ENCODE data around the gene PRKG1. TPM values are rescaled to one million over a fixed set of nuclear protein-coding genes. Genes with fewer than 3 reads are reported as not detected.

Gene PRKG1
- total RNA-seq, 2 experiments from 2014 or later, result not detected

GRCh38 chr10:51808187-51808586, 733.9 kb downstream of the PRKG1 start:
- Mint-ChIP-seq H3K4me1 (no peaks in the 10 kb centered on the region), H3K27ac (no peak overlapping the region), H3K9me3 (no peaks in the 10 kb centered on the region), H3K4me3 (no peak overlapping the region), H3K27me3 (no peaks in the 10 kb centered on the region), H3K36me3 (ENCODE audit: low read depth) (no peaks in the 10 kb centered on the region)
- ChIA-PET CTCF (no interaction called here), POLR2A (no interaction called here)
- no peak for DNase-seq

DNA sequence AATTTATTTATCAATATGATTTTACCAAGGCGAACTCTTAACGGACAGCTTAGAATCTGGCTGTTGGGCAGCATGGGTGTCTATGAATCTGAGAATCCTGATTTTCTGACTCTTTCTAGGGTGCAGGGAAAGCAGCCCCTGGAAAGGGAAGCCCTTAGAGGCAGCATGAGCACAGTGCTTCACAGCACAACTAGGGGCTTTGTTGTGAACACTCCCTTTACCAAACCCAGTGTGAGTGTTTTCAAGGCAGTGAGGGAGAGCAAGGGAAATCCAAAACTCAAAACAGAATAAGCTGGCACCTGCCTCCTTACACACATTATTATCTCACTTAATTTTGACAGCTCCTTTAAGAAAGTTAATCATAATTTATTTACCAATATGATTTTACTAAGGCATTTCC, 741.4 kb downstream of the PRKG1 start:
- H3K4me1 Mint-ChIP-seq, result no peaks in the 10 kb centered on the region
- H3K9me3 Mint-ChIP-seq, result no peaks in the 10 kb centered on the region
- no peak for DNase-seq
- ChIA-PET POLR2A (no interaction called here), CTCF (interaction anchor here (0.9 kb wide), 1 partner anchor 10 kb away, joined by 4 read pairs; no protein-coding TSS in a partner anchor)
- no peak overlapping the region for H3K4me3 Mint-ChIP-seq
- H3K36me3 Mint-ChIP-seq (ENCODE audit: low read depth), result no peaks in the 10 kb centered on the region
- H3K27me3 Mint-ChIP-seq, result peaks cover 7% of the 10 kb centered on the region
- no peak overlapping the region for H3K27ac Mint-ChIP-seq

GRCh38 chr10:51821045-51821444, 746.8 kb downstream of the PRKG1 start:
- H3K27ac Mint-ChIP-seq, result no peak overlapping the region
- POLR2A ChIA-PET, result no interaction called here
- peaks cover 3% of the 10 kb centered on the region for H3K27me3 Mint-ChIP-seq
- no peak overlapping the region for H3K4me3 Mint-ChIP-seq
- no peaks in the 10 kb centered on the region for H3K9me3 Mint-ChIP-seq
- H3K4me1 Mint-ChIP-seq, result no peaks in the 10 kb centered on the region
- CTCF ChIA-PET, result no interaction called here
- no peak for DNase-seq
- H3K36me3 Mint-ChIP-seq (ENCODE audit: low read depth), result no peaks in the 10 kb centered on the region

GRCh38 chr10:51821745-51822144, 747.5 kb downstream of the PRKG1 start:
- Mint-ChIP-seq H3K27ac (no peak overlapping the region), H3K27me3 (peaks cover 3% of the 10 kb centered on the region), H3K4me1 (no peaks in the 10 kb centered on the region), H3K9me3 (no peaks in the 10 kb centered on the region), H3K36me3 (ENCODE audit: low read depth) (no peaks in the 10 kb centered on the region), H3K4me3 (no peak overlapping the region)
- no peak for DNase-seq
- POLR2A ChIA-PET, result no interaction called here
- CTCF ChIA-PET, result no interaction called here

DNA sequence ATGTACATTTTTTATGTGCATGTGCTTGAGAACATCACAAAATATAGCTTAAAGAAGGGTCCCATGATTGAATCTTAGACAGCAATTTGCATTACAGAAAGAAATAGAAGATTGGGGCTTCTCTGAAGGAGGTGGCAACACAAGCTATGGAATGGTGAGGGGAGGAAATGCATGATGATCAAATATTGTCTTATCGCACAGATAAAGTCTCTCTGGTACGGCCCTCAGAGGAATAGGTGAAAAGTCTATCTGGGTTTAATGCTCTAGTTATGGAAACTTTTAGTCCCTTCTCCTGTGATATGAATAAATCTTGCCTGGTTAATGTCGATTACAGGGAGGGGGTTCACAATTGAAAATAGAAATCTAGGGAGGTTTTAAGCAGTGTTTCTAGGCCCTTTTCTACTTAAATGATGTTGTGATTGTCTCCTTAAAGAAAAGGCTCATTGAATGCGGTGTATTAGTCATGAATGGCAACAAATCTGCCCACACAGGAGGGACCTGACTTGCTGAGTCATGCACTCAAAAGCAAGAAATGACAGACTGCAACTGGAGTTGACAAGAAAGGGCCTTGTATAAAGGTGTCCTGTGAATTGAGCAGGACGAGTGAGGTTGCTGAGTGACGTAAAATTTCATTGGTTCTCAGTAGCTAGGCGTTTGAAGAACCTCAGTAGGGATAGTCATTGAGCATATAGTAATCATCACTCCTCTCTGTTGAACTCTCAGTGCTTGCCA, 758.5 kb downstream of the PRKG1 start:
- peaks cover 2% of the 10 kb centered on the region for H3K4me1 Mint-ChIP-seq
- peaks cover 5% of the 10 kb centered on the region for H3K9me3 Mint-ChIP-seq
- no peak overlapping the region for H3K4me3 Mint-ChIP-seq
- DNase-seq, result no peak
- H3K36me3 Mint-ChIP-seq (ENCODE audit: low read depth), result no peaks in the 10 kb centered on the region
- ChIA-PET CTCF (no interaction called here), POLR2A (no interaction called here)
- H3K27ac Mint-ChIP-seq, result no peak overlapping the region
- no peaks in the 10 kb centered on the region for H3K27me3 Mint-ChIP-seq

DNA sequence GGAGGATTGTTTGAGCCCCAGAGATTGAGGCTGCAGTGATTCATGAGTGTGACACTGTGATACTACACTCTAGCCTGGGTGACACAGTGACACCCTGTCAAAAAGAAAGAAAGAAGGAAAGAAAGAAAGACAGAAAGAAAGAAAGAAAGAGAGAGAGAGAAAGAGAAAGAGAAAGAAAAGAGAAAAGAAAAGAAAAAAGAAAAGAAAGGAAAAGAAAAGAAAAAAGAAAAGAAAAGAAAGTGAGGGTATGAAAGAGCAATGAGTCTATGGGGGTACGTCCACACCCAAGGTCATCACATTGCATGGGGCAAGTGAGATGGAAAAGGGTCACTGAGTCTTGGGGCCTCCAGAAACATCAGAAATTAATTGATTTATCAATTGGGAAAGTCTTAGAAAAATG, 760.3 kb downstream of the PRKG1 start:
- peaks cover 2% of the 10 kb centered on the region for H3K4me1 Mint-ChIP-seq
- POLR2A ChIA-PET, result no interaction called here
- H3K36me3 Mint-ChIP-seq (ENCODE audit: low read depth), result no peaks in the 10 kb centered on the region
- H3K9me3 Mint-ChIP-seq, result peaks cover 5% of the 10 kb centered on the region
- H3K4me3 Mint-ChIP-seq, result no peak overlapping the region
- DNase-seq, result no peak
- no peaks in the 10 kb centered on the region for H3K27me3 Mint-ChIP-seq
- CTCF ChIA-PET, result no interaction called here
- no peak overlapping the region for H3K27ac Mint-ChIP-seq

GRCh38 chr10:51838471-51838870, 764.2 kb downstream of the PRKG1 start:
- Mint-ChIP-seq H3K4me1 (no peaks in the 10 kb centered on the region), H3K4me3 (no peak overlapping the region), H3K36me3 (ENCODE audit: low read depth) (no peaks in the 10 kb centered on the region), H3K9me3 (peaks cover 3% of the 10 kb centered on the region), H3K27ac (no peak overlapping the region), H3K27me3 (no peaks in the 10 kb centered on the region)
- DNase-seq, result no peak
- POLR2A ChIA-PET, result no interaction called here
- CTCF ChIA-PET, result no interaction called here

GRCh38 chr10:51843966-51844365, 769.7 kb downstream of the PRKG1 start:
- POLR2A ChIA-PET, result no interaction called here
- Mint-ChIP-seq H3K36me3 (ENCODE audit: low read depth) (no peaks in the 10 kb centered on the region), H3K27ac (no peak overlapping the region), H3K4me3 (no peak overlapping the region), H3K27me3 (peaks cover 2% of the 10 kb centered on the region), H3K4me1 (no peaks in the 10 kb centered on the region), H3K9me3 (no peaks in the 10 kb centered on the region)
- CTCF ChIA-PET, result no interaction called here
- no peak for DNase-seq

DNA sequence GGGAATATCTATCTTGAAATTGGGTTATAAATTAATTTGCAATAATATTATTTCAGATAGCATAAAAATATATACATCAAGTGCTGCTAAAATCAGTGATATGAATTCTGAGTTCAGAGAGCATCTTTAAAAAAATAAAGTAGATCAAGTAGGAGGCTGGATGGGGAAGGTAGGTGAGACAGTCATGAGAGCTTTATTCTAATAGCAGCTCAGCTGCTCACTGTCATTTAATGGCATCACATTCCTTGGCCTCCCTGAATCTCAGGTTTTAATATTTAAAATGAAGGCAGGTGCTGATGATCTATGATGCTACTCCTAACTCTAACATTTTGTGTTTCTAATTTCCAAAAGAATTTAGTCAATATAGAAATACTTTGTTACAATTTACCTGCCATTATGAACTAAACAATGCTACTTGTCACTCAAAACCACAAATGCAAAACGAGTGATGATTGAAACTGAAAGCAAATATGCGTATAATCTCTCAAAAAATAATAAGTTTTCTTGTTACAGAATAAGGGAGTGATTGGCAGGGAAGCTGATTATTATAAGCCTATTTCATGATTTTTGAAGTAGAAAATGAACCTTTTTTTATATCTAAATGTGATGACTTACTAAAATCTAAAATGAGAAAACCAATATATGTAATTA, 772.7 kb downstream of the PRKG1 start:
- Mint-ChIP-seq H3K27me3 (peaks cover 2% of the 10 kb centered on the region), H3K4me1 (no peaks in the 10 kb centered on the region), H3K36me3 (ENCODE audit: low read depth) (no peaks in the 10 kb centered on the region), H3K27ac (no peak overlapping the region), H3K9me3 (no peaks in the 10 kb centered on the region), H3K4me3 (no peak overlapping the region)
- POLR2A ChIA-PET, result no interaction called here
- CTCF ChIA-PET, result no interaction called here
- DNase-seq, result no peak

DNA sequence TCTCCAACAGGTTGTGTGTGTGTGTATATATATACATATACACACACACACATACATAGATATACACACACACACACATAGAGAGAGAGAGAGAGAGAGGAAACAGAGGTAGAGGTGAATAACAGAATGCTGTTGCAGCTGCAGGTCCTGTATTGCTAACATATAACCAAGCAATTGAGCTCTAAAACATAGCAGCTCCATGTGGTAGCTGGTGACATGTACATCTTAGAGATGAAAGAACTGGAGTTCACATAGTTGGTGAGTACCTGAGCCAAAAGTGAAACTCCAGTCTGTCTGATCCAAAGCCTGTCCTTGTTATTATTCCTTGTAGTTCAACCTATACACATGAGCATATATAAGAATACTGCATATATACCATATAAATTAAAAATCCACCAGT, 778.0 kb downstream of the PRKG1 start:
- CTCF ChIA-PET, result no interaction called here
- H3K27me3 Mint-ChIP-seq, result peaks cover 3% of the 10 kb centered on the region
- no peak for DNase-seq
- H3K9me3 Mint-ChIP-seq, result no peaks in the 10 kb centered on the region
- POLR2A ChIA-PET, result no interaction called here
- H3K4me3 Mint-ChIP-seq, result no peak overlapping the region
- H3K36me3 Mint-ChIP-seq (ENCODE audit: low read depth), result no peaks in the 10 kb centered on the region
- H3K4me1 Mint-ChIP-seq, result no peaks in the 10 kb centered on the region
- no peak overlapping the region for H3K27ac Mint-ChIP-seq

DNA sequence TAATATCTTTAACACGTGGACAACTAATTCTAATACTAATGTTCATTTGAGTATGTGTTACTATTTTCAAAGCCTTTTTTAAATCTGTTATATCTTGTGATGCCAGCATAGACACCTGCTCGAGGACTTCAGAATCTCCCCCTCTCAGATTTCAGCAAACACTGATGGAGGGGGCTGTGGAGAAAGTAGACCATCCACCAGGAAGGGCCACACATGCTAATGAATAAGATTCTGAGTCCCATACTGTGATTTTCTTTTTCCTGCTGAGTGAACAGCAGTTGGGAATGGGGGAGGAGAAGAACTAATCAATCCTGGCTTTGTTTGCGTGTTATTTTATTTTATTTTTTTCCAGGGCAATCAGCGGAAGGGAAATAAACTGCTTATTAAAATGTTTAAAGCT, 783.0 kb downstream of the PRKG1 start:
- Mint-ChIP-seq H3K27me3 (peaks cover 3% of the 10 kb centered on the region), H3K4me3 (no peak overlapping the region), H3K36me3 (ENCODE audit: low read depth) (no peaks in the 10 kb centered on the region), H3K9me3 (no peaks in the 10 kb centered on the region), H3K4me1 (no peaks in the 10 kb centered on the region), H3K27ac (no peak overlapping the region)
- DNase-seq, result no peak
- POLR2A ChIA-PET, result interaction anchor here (0.7 kb wide), 1 partner anchor 713 kb away, joined by 3 read pairs; no protein-coding TSS in a partner anchor
- CTCF ChIA-PET, result no interaction called here

DNA sequence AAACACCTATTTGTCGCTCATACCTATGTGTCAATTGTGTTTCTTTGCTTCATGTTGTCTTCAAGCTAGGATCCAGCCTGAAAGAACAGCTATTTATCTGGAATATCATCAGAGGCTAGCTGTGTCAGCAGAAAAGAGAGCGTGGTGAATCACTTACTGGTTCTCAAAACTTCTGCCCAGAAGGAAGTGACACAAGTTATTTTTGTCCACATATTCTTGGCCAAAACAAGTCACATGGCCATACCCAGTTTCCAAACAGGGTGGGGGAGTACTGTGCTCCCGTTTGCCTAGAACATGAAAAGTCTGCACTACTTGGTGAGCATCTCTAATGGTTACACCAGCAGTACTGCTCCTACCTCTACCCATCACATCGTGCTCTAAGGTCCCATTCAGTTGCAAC, 786.0 kb downstream of the PRKG1 start:
- Mint-ChIP-seq H3K36me3 (ENCODE audit: low read depth) (no peaks in the 10 kb centered on the region), H3K27ac (no peak overlapping the region), H3K9me3 (no peaks in the 10 kb centered on the region), H3K27me3 (no peaks in the 10 kb centered on the region), H3K4me1 (no peaks in the 10 kb centered on the region), H3K4me3 (no peak overlapping the region)
- ChIA-PET POLR2A (no interaction called here), CTCF (no interaction called here)
- no peak for DNase-seq

DNA sequence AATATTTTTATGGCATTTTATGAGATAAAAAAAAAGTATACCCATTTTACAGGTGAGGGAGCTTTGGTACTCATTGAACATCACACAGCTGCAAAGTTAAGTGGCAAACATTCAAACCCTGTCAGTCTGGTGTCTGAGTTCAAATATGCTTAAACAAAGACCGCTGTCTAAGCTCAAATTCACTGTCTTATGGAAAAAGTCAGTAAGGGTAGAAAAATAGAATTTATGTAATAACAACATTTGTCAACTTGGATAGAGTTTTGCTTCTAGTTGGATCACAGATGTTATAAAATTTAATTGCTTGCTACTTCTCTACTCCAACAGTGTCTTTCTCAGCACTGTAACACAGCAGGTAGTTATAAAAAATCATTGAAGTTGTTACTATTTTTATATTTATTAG, 786.8 kb downstream of the PRKG1 start:
- Mint-ChIP-seq H3K9me3 (no peaks in the 10 kb centered on the region), H3K4me3 (no peak overlapping the region)
- CTCF ChIA-PET, result no interaction called here

GRCh38 chr10:51861731-51862130, 787.4 kb downstream of the PRKG1 start:
- Mint-ChIP-seq H3K27ac (no peak overlapping the region), H3K27me3 (no peaks in the 10 kb centered on the region), H3K9me3 (no peaks in the 10 kb centered on the region), H3K4me1 (no peaks in the 10 kb centered on the region), H3K36me3 (ENCODE audit: low read depth) (no peaks in the 10 kb centered on the region), H3K4me3 (no peak overlapping the region)
- ChIA-PET CTCF (no interaction called here), POLR2A (no interaction called here)
- DNase-seq, result no peak

More for the DNA sequence above, 786.8 kb downstream of the PRKG1 start:
- Mint-ChIP-seq H3K27me3 (no peaks in the 10 kb centered on the region), H3K27ac (no peak overlapping the region), H3K4me1 (no peaks in the 10 kb centered on the region), H3K36me3 (ENCODE audit: low read depth) (no peaks in the 10 kb centered on the region)
- POLR2A ChIA-PET, result no interaction called here
- no peak for DNase-seq

Measured in activated CD4-positive, alpha-beta T cell treated with anti-CD3 and anti-CD28 coated beads, Interleukin-2, amount 10 ng/mL, durations not matched to agents 7 days and 5 days (primary cell).